Measurements from ENCODE around the gene S100PBP. TPM values are rescaled to one million over a fixed set of nuclear protein-coding genes. Genes with fewer than 3 reads are reported as not detected.

The S100PBP gene
- total RNA-seq, 1 donor from 2014 or later: 11.1 TPM

- Histone ChIP-seq H3K27me3 (ENCODE audit: low read depth) (no peaks in the 10 kb centered on the region), H3K36me3 (no peaks in the 10 kb centered on the region), H3K27ac (replicated peaks) (peak overlapping the region; percentile 98), H3K4me3 (peak overlapping the region; percentile 94), H3K4me1 (peaks cover 68% of the 10 kb centered on the region), H3K9me3 (replicated peaks) (no peaks in the 10 kb centered on the region)
- intact Hi-C loops (cut with micrococcal nuclease): no loop called here
- peak; percentile 21 for TF ChIP-seq CTCF (IDR thresholded peaks at IDR 0.05; ENCODE audit: borderline replicate concordance)
- peak; percentile 83 for DNase-seq
Observed at GRCh38 chr1:32817815-32818786, 648 bp downstream of the S100PBP start.

- TF ChIP-seq CTCF (IDR thresholded peaks at IDR 0.05; ENCODE audit: borderline replicate concordance): no peak
- no peaks in the 10 kb centered on the region for H3K36me3 ChIP-seq
- peak overlapping the region; percentile 98 for H3K27ac ChIP-seq (replicated peaks)
- intact Hi-C loops (cut with micrococcal nuclease): no loop called here
- no peak for DNase-seq
- H3K9me3 ChIP-seq (replicated peaks): no peaks in the 10 kb centered on the region
- peak overlapping the region; percentile 94 for H3K4me3 ChIP-seq
- H3K4me1 ChIP-seq: peaks cover 61% of the 10 kb centered on the region
- no peaks in the 10 kb centered on the region for H3K27me3 ChIP-seq (ENCODE audit: low read depth)
Observed at GRCh38 chr1:32818804-32819541, 1.5 kb downstream of the S100PBP start.

GRCh38 chr1:32825181-32825580, 7.7 kb downstream of the S100PBP start:
- Histone ChIP-seq H3K27ac (replicated peaks) (no peak overlapping the region), H3K4me3 (no peak overlapping the region), H3K9me3 (replicated peaks) (no peaks in the 10 kb centered on the region), H3K4me1 (peaks cover 6% of the 10 kb centered on the region), H3K27me3 (ENCODE audit: low read depth) (no peaks in the 10 kb centered on the region), H3K36me3 (peaks cover 51% of the 10 kb centered on the region)
- no peak for DNase-seq
- intact Hi-C loops (cut with micrococcal nuclease): no loop called here
- no peak for TF ChIP-seq CTCF (IDR thresholded peaks at IDR 0.05; ENCODE audit: borderline replicate concordance)

GRCh38 chr1:32828341-32828740, 10.9 kb downstream of the S100PBP start:
- no peaks in the 10 kb centered on the region for H3K9me3 ChIP-seq (replicated peaks)
- intact Hi-C loops (cut with micrococcal nuclease): no loop called here
- peaks cover 83% of the 10 kb centered on the region for H3K36me3 ChIP-seq
- no peaks in the 10 kb centered on the region for H3K4me1 ChIP-seq
- DNase-seq: no peak
- no peak overlapping the region for H3K4me3 ChIP-seq
- no peak overlapping the region for H3K27ac ChIP-seq (replicated peaks)
- no peaks in the 10 kb centered on the region for H3K27me3 ChIP-seq (ENCODE audit: low read depth)
- peak; percentile 45 for TF ChIP-seq CTCF (IDR thresholded peaks at IDR 0.05; ENCODE audit: borderline replicate concordance)

- Histone ChIP-seq H3K27me3 (ENCODE audit: low read depth) (no peaks in the 10 kb centered on the region), H3K9me3 (replicated peaks) (no peaks in the 10 kb centered on the region), H3K27ac (replicated peaks) (no peak overlapping the region), H3K4me1 (no peaks in the 10 kb centered on the region), H3K4me3 (no peak overlapping the region), H3K36me3 (peaks cover 98% of the 10 kb centered on the region)
- DNase-seq: no peak
- intact Hi-C loops (cut with micrococcal nuclease): no loop called here
- no peak for TF ChIP-seq CTCF (IDR thresholded peaks at IDR 0.05; ENCODE audit: borderline replicate concordance)
Observed at GRCh38 chr1:32830092-32830852, 12.8 kb downstream of the S100PBP start.
